Cardiac muscle cell (in vitro differentiated cells and primary cell): ENCODE data around the gene RAD18. TPM values are rescaled to one million over a fixed set of nuclear protein-coding genes. Genes with fewer than 3 reads are reported as not detected.

ENCODE experiments used
- DNase-seq, 2 donors: peaks; one replicate each; pipeline versions ENCODE4 v3.0.0 to v3.0.0-alpha.2; 2010 to 2017; ENCODE audit warnings: low read depth in 1 of 2, low spot score in 1 of 2
- H3K27ac ChIP-seq: fragments of 200-600 bp; sonication (generic); 2 replicates; pipeline ENCODE4 v1.5.1; 2016
- H3K27me3 ChIP-seq: fragments of 200-600 bp; sonication (generic); 2 replicates; pipeline ENCODE4 v1.6.0; 2016; ENCODE audit warnings: control low read depth
- H3K36me3 ChIP-seq: fragments of 200-600 bp; sonication (generic); 2 replicates; pipeline ENCODE4 v1.5.1; 2016; ENCODE audit warnings: control low read depth
- H3K4me1 ChIP-seq: fragments of 200-600 bp; sonication (generic); 2 replicates; pipeline ENCODE4 v1.8.1; 2017; ENCODE audit warnings: low read depth, mild to moderate bottlenecking, mixed run types
- H3K4me3 ChIP-seq: fragments of 200-600 bp; sonication (generic); 2 replicates; pipeline ENCODE4 v1.5.1; 2016; ENCODE audit warnings: mild to moderate bottlenecking
- H3K9me3 ChIP-seq: fragments of 200-600 bp; sonication (generic); 2 replicates; pipeline ENCODE4 v1.5.1; 2017; ENCODE audit warnings: low read depth, mild to moderate bottlenecking, control low read depth
- CTCF ChIP-seq: IDR thresholded peaks from 2 replicates; pipeline ENCODE4 v1.5.1; 2012; ENCODE audit warnings: low read depth, mild to moderate bottlenecking, low read length
- polyA plus RNA-seq: library from polyadenylated mRNA; unstranded; fragments of >200 nt; fragmentation: Nextera tagmentation; extraction: Ambion mirVana; gene quantifications from 2 replicates; pipeline ENCODE4 v1.2.1, GENCODE V29; 2016
- total RNA-seq: library from RNA; depleted of rRNA; stranded (reverse); fragments of >200 nt; gene quantifications from 2 replicates; pipeline ENCODE4 v1.2.3, GENCODE V29; 2016

RAD18 gene
- total and polyA plus RNA-seq, 2 experiments from 2014 or later: 5.9 to 7.8 TPM

- Histone ChIP-seq H3K9me3 (no peaks in the 10 kb centered on the region), H3K27ac (no peak overlapping the region), H3K36me3 (no peaks in the 10 kb centered on the region), H3K27me3 (no peaks in the 10 kb centered on the region), H3K4me3 (no peak overlapping the region), H3K4me1 (peaks cover 11% of the 10 kb centered on the region)
- DNase-seq: no peak
- TF ChIP-seq CTCF: no peak
These were observed 30.1 kb upstream of the RAD18 start for GRCh38 chr3:8993331-8993730.

GRCh38 chr3:8992854-8993253, 29.6 kb upstream of the RAD18 start:
- no peak for TF ChIP-seq CTCF
- H3K27ac ChIP-seq: no peak overlapping the region
- no peaks in the 10 kb centered on the region for H3K36me3 ChIP-seq
- H3K4me1 ChIP-seq: peaks cover 14% of the 10 kb centered on the region
- no peak overlapping the region for H3K4me3 ChIP-seq
- no peaks in the 10 kb centered on the region for H3K9me3 ChIP-seq
- DNase-seq: no peak
- no peaks in the 10 kb centered on the region for H3K27me3 ChIP-seq

GRCh38 chr3:8992199-8992598, 28.9 kb upstream of the RAD18 start:
- no peak for TF ChIP-seq CTCF
- Histone ChIP-seq H3K27me3 (no peaks in the 10 kb centered on the region), H3K9me3 (no peaks in the 10 kb centered on the region), H3K27ac (no peak overlapping the region), H3K4me1 (peaks cover 14% of the 10 kb centered on the region), H3K36me3 (no peaks in the 10 kb centered on the region), H3K4me3 (no peak overlapping the region)
- DNase-seq: no peak

GRCh38 chr3:8990266-8991215, 27.3 kb upstream of the RAD18 start:
- Histone ChIP-seq H3K4me3 (no peak overlapping the region), H3K36me3 (no peaks in the 10 kb centered on the region), H3K27me3 (no peaks in the 10 kb centered on the region), H3K27ac (no peak overlapping the region), H3K4me1 (peaks cover 14% of the 10 kb centered on the region), H3K9me3 (no peaks in the 10 kb centered on the region)
- DNase-seq: peak in 1 of 2 donors; percentile 68
- no peak for TF ChIP-seq CTCF

GRCh38 chr3:8988791-8989558, 25.7 kb upstream of the RAD18 start:
- peak overlapping the region; percentile 72 for H3K27ac ChIP-seq
- no peak for DNase-seq

More at GRCh38 chr3:8988791-8989558, 25.7 kb upstream of the RAD18 start:
- peaks cover 14% of the 10 kb centered on the region for H3K4me1 ChIP-seq
- no peaks in the 10 kb centered on the region for H3K36me3 ChIP-seq
- no peak overlapping the region for H3K4me3 ChIP-seq
- no peak for TF ChIP-seq CTCF
- H3K9me3 ChIP-seq: no peaks in the 10 kb centered on the region
- H3K27me3 ChIP-seq: no peaks in the 10 kb centered on the region
